OCI-LY7 (cell line): Measurements from ENCODE around the gene LATS2.

Source experiments
- EZH2phosphoT487 ChIP-seq: fragments of 200-600 bp; sonication (generic); IDR thresholded peaks from 2 replicates; pipeline ENCODE4 v1.6.1; 2018; ENCODE audit warnings: low read depth, borderline replicate concordance, mild to moderate bottlenecking, mixed run types, antibody characterized with exemption, low read length, moderate library complexity, mixed read lengths
- TF ChIP-seq, protein P1 (sequence below): fragments of 200-600 bp; sonication (generic); conservative IDR thresholded peaks from 2 replicates; pipeline ENCODE4 v1.5.1; 2014; ENCODE audit warnings: mild to moderate bottlenecking, antibody characterized with exemption, low read length, moderate library complexity, mixed read lengths

DNA sequence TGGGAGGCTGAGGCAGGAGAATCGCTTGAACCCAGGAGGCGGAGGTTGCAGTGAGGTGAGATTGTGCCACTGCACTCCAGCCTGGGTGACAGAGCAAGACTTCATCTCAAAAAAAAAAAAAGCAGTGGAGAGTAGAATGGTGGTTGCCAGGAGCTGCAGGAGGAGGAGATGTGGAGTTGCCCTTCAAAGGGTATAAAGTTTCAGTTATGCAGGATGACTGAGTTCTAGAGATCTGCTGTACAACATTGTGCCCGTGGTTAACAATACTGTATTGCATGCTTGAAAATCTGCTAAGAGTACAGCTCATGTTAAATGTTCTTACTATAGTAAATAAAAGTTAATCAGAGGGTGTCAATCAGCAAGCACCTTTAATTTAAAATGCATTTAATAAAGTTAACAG is 28.4 kb upstream of the LATS2 start:
- TF ChIP-seq, protein P1, sequence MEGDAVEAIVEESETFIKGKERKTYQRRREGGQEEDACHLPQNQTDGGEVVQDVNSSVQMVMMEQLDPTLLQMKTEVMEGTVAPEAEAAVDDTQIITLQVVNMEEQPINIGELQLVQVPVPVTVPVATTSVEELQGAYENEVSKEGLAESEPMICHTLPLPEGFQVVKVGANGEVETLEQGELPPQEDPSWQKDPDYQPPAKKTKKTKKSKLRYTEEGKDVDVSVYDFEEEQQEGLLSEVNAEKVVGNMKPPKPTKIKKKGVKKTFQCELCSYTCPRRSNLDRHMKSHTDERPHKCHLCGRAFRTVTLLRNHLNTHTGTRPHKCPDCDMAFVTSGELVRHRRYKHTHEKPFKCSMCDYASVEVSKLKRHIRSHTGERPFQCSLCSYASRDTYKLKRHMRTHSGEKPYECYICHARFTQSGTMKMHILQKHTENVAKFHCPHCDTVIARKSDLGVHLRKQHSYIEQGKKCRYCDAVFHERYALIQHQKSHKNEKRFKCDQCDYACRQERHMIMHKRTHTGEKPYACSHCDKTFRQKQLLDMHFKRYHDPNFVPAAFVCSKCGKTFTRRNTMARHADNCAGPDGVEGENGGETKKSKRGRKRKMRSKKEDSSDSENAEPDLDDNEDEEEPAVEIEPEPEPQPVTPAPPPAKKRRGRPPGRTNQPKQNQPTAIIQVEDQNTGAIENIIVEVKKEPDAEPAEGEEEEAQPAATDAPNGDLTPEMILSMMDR, result no peak
- no peak for TF ChIP-seq EZH2phosphoT487
